HG03565 (cell line): Measurements from ENCODE around the gene TNNT2.

Experiments
- ATAC-seq: cut with Tn5 transposase; IDR thresholded peaks from one replicate; pipeline ENCODE4 v1.9.1; 2021; ENCODE audit warnings: mild to moderate bottlenecking, moderate library complexity; ENCODE audit not compliant: unreplicated experiment

Gene TNNT2

GRCh38 chr1:201377611-201378092 lies at the start of gene TNNT2:
Gene TNNT2 (minus strand): TSS chr1:201377680. CDS start chr1:201373254, 4,426 bp downstream.
- no peak for ATAC-seq

- no peak for ATAC-seq
Observed at GRCh38 chr1:201426479-201427310, 49.2 kb upstream of the TNNT2 start.

GRCh38 chr1:201424146-201424545 lies 46.7 kb upstream of the TNNT2 start:
- no peak for ATAC-seq

DNA sequence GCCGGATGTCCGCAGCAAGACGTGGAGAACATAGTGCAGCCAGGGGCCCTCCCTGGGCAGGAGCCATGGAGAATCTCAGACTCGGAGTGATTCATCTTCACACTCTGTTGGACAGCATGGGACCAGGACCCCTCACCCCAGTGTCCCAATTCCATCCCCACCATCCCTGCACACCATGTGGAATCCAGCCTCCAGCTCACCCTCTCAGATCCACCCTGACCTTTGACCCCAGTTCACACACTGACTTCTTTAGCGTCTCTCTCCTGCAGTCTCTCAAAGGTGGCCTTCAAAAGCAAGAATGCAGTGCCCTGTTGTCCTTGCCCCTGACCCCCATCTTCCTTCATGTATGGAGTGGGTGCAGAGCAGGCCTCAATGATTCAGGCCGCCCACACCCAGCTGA lies 46.2 kb upstream of the TNNT2 start:
- no peak for ATAC-seq

GRCh38 chr1:201422436-201423030 lies 45.1 kb upstream of the TNNT2 start:
- no peak for ATAC-seq

- no peak for ATAC-seq
Observed at GRCh38 chr1:201422026-201422425, 44.5 kb upstream of the TNNT2 start.

- no peak for ATAC-seq
Observed at GRCh38 chr1:201421041-201421440, 43.6 kb upstream of the TNNT2 start.

DNA sequence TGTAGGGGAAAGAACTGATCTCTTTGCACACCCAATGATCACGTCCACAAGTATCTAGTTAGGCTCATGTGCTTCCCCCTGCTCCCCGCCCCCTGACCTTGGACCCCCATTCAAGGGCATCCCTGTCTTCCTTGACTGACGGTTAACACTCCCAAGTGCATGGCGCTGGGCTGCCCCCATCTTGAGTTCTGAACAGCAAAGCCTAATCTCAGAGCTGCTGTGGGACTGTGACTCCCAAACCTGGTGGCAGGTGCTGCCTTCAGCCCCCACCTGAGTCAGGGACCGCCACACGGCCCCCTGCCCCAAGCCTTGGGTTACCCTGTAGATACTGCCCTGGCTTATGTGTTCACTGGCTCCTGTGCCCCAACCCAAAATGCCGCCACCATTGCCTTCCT lies 43.1 kb upstream of the TNNT2 start:
- no peak for ATAC-seq

DNA sequence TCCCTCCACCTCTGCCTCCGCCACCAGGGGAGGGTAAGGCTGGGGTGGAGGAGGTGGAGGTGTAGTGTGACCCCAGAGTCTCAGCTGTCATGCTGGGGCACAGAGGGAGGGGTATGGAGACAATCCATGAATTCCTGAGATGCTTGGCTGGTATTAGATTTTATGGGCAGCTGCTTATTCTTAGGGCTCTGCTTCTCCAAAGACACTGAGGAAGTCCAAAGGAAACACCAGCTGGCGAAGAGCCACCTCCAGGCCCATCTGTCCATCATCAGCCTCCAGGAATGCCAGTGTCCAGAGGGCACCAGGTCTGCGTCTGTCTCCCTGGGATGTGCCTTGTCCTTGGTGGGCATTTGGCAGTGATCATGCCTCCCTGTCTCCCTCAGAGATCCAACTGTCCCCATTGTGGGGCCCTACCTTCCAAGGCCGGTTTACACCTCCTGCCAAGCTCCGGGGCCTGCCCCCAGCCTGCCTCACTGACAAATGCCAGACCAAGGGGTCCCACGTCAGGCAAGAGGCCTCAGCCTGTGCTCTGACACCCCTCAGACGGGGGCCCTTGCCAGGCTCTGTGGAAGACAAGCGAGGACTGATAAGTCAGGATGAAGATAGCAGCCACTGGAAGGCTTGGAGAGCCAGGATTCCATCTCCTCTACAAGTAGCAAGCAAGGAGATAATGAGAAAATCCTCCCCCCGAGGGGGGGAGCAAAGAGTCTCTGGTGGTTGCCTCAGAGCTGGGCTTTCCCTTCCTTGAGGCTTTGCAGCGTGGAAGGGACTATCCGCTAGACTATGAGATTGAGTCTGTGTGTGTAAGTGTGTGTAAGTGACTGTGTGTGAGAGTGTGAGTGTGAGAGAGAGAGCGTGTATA lies 42.5 kb upstream of the TNNT2 start:
- ATAC-seq: no peak

- ATAC-seq: no peak
Observed at GRCh38 chr1:201419256-201419655, 41.8 kb upstream of the TNNT2 start.

GRCh38 chr1:201418461-201418860 lies 41.0 kb upstream of the TNNT2 start:
- ATAC-seq: no peak

DNA sequence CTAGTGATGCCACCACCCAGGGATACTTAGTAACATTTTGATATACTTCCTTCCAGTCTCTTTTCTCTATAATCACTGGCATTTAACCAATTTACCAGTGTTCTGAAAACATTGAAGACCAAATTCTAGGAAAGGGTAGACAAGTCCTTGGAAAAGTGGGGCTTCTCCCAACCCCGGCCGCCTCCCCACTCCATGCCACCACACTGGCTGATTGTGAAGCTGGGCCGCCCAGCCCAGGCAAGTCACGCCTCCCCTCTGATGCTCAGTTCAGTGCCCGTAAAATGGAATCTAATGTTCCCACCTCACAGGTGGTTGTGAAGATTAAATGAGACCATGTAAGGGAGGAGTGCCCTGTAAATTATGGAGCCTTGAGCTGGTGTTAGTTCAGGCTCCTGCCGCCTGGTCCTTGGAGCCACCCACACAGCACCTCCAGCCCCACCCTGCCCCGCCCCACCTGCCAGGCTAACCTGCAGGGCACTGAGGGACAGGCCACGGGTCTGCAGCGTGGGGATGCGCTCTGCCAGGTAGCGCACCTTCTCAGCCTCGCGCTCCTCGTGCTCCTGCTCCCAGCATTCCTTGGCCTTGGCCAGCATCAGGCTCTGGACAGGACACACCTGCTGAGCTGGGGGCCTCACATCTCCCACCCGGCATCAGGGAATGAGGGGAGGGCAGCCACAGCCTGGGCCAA lies 36.7 kb upstream of the TNNT2 start:
- no peak for ATAC-seq

DNA sequence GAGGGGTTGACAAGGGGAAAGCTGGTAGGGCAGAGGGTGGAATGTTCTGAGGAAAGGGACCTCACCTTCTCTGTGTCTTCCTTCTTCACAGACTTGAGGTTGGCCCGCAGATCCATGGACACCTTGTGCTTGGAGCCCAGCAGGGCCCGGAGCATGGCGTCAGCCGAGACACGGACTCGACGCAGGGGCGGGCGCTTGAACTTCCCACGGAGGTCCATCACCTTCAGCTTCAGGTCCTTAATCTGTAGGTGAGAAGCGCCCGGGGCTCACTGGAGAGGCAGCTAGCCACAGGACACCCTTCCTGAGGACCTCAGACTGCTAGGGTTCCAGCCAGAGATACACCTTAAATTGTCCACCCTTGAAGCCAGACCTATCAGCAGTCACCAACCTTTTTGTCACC lies 33.8 kb upstream of the TNNT2 start:
- ATAC-seq: no peak

- no peak for ATAC-seq
Observed at GRCh38 chr1:201409440-201409839, 32.0 kb upstream of the TNNT2 start.

DNA sequence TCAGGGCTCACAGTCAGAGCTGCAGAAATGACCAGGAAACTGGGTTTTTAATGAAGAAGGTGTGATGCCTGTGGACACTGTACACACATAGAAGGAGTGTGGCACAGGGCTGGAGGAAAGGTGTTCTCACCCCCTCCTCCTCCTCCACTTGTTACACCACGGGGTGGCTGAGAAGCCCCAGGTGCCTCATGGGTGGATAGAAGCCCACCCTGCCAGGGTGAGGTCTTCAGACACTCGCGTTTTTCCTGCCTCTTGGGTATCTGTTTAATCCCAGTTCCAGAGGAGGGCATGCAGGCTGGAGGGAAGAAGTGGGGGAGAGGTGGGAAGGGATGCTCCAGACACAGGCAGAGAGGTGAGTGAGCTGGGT lies 31.3 kb upstream of the TNNT2 start:
- ATAC-seq: no peak

DNA sequence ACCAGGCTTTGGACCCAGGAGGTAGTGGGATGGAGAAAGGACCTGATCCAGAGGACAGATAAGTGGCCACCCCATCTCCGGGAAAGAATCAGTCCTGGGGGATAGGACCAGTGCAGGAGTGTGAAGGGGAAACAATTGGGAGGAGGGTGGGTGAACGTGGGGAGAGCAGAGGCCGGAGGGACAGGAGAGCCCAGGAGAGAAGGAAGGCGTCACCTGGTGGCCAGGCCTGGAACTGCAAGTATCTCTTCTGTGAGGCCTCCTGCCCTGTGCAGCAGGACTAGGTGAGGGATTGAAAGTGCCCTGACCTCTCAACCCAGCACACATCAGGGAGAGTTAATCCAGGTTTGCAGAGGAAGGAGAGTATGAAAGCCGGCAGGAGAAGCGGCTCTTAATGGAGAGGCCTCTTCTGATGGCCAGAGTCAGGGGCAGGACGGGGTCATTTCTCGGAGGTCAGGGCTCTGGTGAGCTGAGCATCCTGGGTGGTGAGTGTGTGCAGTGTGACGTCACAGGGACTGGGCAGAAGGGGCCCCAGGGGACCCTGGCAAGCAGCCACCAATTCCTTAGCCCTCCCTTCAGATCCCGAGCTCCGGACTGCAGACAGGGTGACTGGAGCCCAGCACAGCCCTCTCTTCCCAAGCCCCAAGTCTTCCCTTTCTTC lies 30.8 kb upstream of the TNNT2 start:
- ATAC-seq: no peak

DNA sequence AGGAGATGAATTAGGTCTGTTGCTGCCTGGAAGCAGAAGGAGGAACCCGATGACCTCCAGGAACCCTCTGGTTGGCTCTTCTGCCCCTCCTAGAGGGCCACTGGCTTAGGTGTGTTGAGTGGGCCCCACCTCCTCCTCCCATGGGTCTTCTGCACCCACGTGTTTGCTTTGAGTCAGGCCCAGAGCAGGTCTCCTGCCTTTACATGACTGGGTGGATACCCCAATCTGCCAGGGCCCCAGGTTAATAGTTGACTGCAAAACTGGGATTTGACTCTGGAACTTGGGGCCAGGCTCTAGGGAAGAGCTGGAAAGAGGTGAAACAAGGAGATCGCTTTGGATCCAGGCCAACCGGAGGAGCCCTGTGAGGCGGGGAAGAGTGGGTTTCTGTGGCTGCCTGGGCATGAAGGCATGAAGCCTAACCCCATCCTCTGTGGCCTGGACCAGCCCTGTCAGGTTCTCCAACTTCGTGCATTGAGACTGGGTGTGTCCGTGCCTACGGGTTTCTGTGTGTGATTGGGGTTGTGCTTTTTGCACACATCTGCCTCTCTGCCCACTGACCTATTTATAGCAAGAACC lies 29.4 kb upstream of the TNNT2 start:
- ATAC-seq: no peak

GRCh38 chr1:201405484-201405831 lies 28.0 kb upstream of the TNNT2 start:
- no peak for ATAC-seq

DNA sequence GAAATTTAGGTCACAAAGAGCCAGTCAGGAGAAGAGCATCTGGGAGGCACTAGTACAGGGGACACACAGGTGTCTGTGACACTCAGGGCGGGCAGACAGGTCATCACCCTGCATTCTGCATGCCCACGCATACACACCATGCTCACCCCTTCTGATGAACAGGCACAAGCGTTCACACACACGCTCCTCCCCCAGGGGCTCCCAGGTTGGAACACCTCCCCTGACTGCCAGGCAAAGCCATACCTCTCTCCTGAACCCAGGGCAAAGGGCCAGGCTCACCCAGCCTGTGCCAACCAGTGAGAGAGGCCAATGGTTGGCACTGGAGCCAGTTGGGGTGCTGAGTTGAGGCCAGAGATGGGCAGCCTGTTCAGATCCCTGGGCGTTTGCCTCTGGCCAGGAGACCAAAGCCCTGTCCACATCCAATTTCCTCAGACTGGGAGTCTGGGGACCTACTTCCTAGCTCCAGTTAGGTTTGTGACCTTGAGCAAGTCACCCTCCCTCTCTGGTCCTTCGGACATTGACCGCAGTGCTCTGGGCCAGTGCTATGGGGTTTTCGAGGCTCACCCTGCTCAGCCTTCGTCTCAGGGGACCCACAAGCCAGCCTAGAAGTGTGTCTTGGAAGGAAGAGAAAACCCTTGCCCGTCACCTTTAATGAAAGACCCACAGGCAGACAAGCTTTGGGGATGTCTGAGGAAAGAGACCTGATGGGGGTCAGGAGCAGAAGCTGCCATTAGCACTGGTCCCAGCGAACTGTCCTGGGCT lies 27.4 kb upstream of the TNNT2 start:
- ATAC-seq: no peak
